ENCODE data around the gene ISL2. TPM values are rescaled to one million over a fixed set of nuclear protein-coding genes. Genes with fewer than 3 reads are reported as not detected.

The ISL2 gene
- total RNA-seq, 1 experiment from 2014 or later, result not detected

DNA sequence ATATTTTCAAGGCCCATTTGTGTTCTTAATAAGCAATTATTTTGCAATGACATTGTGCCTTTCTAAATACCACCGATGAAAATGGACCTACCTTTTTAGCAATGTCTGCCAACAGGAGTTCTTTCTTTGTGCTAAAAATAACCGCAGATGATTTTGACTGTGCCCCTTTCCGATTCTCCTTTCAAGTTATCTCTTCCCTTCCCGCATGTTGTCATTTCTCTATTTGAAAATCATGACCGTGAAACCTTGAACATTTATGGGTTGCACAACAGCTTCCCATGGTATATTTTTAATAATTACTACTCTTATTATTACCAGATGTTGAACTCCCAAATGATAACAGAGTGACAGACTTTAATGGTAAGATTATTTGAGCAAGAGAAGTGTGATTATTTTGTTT is 15.0 kb upstream of the ISL2 start:
- in situ Hi-C loops (cut with HindIII; ENCODE audit: low pct_unique_long_range_greater_than_20kb, low sequenced_read_pairs), result no loop called here
- no peak for DNase-seq (ENCODE audit: low read depth, low spot score)

DNA sequence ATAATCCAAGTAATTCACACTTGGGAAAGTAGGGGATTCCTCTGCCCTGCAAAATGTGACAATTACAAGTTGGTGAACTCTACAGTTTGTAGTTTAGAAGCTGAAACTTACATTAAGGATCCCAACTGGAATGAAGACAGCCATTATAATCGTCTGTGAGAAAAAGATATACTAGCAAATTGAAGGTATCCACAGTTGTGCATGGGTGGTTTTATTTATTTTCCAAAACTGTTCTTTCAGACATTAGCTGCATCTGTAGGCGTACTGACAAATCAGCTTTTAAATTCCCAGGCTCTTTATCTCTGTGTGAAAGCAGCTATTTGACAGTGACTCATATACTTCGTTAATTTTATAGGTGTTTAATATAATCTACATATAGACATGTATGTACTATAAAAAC is 12.5 kb upstream of the ISL2 start:
- no peak for DNase-seq (ENCODE audit: low read depth, low spot score)
- in situ Hi-C loops (cut with HindIII; ENCODE audit: low pct_unique_long_range_greater_than_20kb, low sequenced_read_pairs), result no loop called here

DNA sequence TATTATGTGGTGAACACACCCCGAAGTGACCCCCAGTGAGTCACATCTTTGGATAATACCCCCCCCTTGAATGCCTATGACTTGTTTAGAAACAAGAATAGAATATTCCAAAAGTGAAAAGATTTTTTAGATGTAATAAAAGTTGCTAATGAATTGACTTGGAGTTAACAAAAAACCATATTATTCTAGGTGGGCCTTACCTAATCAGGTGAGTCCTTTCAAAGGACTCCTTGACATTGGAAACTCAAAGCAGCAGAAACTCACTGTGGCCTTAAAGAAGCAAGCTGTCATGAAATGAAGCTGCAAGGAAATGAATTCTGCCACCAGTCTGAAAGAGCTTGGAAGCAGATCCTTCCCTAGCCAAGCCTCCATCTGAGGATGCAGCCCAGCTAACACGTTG is 10.9 kb upstream of the ISL2 start:
- no peak for DNase-seq (ENCODE audit: low read depth, low spot score)
- in situ Hi-C loops (cut with HindIII; ENCODE audit: low pct_unique_long_range_greater_than_20kb, low sequenced_read_pairs), result no loop called here

- in situ Hi-C loops (cut with HindIII; ENCODE audit: low pct_unique_long_range_greater_than_20kb, low sequenced_read_pairs), result no loop called here
- no peak for DNase-seq (ENCODE audit: low read depth, low spot score)
Observed at GRCh38 chr15:76327191-76328105, 9.1 kb upstream of the ISL2 start.

- DNase-seq (ENCODE audit: low read depth, low spot score), result no peak
- in situ Hi-C loops (cut with HindIII; ENCODE audit: low pct_unique_long_range_greater_than_20kb, low sequenced_read_pairs), result no loop called here
Observed at GRCh38 chr15:76328106-76328696, 8.4 kb upstream of the ISL2 start.

- in situ Hi-C loops (cut with HindIII; ENCODE audit: low pct_unique_long_range_greater_than_20kb, low sequenced_read_pairs), result no loop called here
Observed at GRCh38 chr15:76328958-76329357, 7.6 kb upstream of the ISL2 start.

GRCh38 chr15:76330080-76330680 is 6.4 kb upstream of the ISL2 start:
- DNase-seq (ENCODE audit: low read depth, low spot score), result peak; percentile 71
- in situ Hi-C loops (cut with HindIII; ENCODE audit: low pct_unique_long_range_greater_than_20kb, low sequenced_read_pairs), result no loop called here

More at GRCh38 chr15:76328958-76329357, 7.6 kb upstream of the ISL2 start:
- no peak for DNase-seq (ENCODE audit: low read depth, low spot score)

DNA sequence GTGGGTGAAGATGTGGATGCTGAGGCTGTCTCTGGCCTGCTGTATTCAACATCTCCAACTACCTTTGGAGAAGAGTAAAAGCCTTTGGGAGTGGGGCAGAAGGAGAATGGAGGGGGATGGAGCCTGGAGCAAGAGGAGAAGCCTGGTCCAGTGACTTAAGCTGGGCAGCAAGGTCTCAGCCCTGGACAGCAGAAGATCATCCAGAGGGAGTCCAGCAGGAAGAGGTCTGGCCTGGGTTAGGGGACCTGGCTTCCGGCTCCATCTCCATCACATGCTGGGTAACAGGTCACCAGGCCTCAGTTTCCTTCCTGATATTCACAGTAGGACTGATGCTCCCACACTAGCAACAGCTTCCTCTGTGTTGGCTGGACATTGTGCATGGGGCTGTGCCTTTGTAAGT is 3.8 kb upstream of the ISL2 start:
- in situ Hi-C loops (cut with HindIII; ENCODE audit: low pct_unique_long_range_greater_than_20kb, low sequenced_read_pairs), result no loop called here

GRCh38 chr15:76333309-76333708 is 3.3 kb upstream of the ISL2 start:
- no peak for DNase-seq (ENCODE audit: low read depth, low spot score)
- in situ Hi-C loops (cut with HindIII; ENCODE audit: low pct_unique_long_range_greater_than_20kb, low sequenced_read_pairs), result no loop called here

More for the DNA sequence above, 3.8 kb upstream of the ISL2 start:
- DNase-seq (ENCODE audit: low read depth, low spot score), result no peak

- peak; percentile 11 for DNase-seq (ENCODE audit: low read depth, low spot score)
- in situ Hi-C loops (cut with HindIII; ENCODE audit: low pct_unique_long_range_greater_than_20kb, low sequenced_read_pairs), result no loop called here
Observed at GRCh38 chr15:76333720-76334437, 2.7 kb upstream of the ISL2 start.

DNA sequence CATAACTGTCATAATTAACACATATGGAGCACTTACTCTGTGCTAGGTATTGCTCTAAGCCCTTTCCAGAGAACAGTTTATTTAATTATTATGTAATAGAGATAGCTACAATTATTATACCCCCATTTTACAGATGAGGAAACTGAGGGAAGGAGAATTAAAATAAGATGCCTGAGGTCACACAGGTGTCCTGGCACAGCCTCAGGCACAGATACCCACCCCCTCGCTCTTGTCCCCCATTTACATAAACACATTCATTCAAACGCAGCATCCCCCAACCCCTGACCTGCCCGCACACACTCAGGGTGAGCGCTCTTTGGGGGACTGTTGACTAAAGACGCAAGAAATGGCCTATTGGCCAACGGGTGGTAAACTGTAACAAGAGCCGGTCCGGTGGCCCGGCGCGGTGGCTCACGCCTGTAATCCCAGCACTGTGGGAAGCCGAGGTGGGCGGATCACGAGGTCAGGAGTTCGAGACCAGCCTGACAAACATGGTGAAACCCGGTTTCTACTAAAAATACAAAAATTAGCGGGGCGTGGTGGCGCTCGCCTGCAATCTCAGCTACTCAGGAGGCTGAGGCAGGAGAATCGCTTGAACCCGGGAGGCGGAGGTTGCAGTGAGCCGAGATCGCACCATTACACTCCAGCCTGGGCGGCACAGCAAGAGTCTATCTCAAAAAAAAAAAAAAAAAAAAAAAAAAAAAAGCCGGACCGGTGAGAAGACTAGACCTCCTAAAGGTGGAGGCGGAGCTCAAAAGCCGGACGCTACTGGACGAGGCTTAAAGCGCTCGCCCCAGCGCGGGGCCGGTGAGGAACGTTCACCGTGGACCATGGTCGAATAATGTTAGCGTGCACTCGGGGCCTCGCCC is 1.9 kb upstream of the ISL2 start:
- no peak for DNase-seq (ENCODE audit: low read depth, low spot score)
- in situ Hi-C loops (cut with HindIII; ENCODE audit: low pct_unique_long_range_greater_than_20kb, low sequenced_read_pairs), result no loop called here

- in situ Hi-C loops (cut with HindIII; ENCODE audit: low pct_unique_long_range_greater_than_20kb, low sequenced_read_pairs), result no loop called here
- DNase-seq (ENCODE audit: low read depth, low spot score), result no peak
Observed at GRCh38 chr15:76335307-76336253, 993 bp upstream of the ISL2 start.

DNA sequence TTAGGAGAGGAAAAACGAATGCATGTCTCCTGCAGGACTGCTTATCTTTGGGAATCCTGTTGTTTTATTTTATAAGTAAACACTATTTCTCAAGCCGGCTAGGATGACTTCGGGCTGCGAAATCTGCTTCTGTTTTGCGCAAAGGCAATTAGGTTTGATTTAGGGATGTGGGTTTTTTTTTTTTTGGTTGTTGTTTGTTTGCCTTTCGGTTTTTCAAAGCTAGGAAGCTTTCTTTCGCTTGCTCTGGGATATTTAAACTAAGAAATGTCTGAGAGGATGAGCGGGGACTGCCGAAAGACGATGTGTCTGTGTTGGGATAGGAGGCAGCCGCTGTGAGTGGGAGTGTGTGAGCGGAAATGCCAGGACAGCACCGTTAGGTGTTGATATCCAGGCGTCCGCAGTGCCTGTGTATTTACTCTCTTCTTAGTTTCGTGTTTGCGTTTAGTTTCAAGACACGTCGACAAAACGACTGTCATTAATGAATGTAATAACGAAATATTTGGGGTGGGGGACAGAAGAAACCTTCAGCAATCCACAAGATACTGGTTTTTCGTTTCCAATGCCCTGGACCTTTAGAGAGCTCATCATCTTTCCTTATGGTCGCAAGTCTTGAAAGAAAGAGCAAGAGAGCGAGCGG is 604 bp downstream of the ISL2 start:
- DNase-seq (ENCODE audit: low read depth, low spot score), result no peak
- in situ Hi-C loops (cut with HindIII; ENCODE audit: low pct_unique_long_range_greater_than_20kb, low sequenced_read_pairs), result no loop called here

DNA sequence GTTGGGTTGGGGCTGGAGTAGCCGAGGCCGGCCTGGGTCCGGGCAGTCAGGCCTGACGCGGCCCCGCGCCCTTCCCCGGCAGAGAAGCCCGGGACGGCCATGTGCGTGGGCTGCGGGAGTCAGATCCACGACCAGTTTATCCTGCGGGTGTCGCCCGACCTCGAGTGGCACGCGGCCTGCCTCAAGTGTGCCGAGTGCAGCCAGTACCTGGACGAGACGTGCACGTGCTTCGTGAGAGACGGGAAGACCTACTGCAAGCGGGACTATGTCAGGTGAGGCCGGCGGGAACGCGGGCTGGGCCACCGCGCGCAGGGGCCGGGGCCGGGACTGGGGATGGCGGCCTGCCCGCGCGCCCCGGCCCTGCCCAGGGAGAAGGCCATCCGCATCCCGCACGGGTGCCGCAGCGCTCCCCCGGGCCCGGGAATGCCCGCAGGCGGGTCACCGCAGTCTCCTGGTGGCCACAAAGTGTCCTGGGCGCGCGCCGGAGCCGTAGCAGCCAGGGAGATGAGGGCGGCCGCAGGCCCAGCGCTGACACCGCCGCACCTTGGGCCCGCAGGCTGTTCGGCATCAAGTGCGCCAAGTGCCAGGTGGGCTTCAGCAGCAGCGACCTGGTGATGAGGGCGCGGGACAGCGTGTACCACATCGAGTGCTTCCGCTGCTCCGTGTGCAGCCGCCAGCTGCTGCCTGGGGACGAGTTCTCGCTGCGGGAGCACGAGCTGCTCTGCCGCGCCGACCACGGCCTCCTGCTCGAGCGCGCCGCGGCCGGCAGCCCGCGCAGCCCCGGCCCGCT is 1.3 kb downstream of the ISL2 start:
- DNase-seq (ENCODE audit: low read depth, low spot score), result no peak
- in situ Hi-C loops (cut with HindIII; ENCODE audit: low pct_unique_long_range_greater_than_20kb, low sequenced_read_pairs), result no loop called here
